Measurements from ENCODE around the gene ZC3H6.

DNA sequence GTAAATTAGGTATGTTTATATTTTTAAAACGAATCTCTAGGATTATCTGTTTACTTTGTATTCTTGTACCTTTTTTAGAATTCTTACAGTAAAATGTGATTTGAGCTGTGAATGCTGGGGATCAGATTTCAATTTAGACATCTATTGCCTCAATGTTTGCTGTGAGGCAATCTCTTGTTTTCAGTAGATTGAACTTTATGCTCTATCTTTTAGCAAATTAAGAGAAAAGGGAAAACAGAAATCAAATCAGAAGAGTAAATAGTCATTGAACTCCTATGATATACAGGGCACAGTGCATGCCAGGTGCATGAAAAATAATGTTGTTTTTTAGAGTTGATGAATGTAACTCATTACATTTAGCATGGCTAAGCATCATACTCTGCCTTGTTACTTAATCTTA is 39.5 kb downstream of the ZC3H6 start:
- TF ChIP-seq, protein P1, sequence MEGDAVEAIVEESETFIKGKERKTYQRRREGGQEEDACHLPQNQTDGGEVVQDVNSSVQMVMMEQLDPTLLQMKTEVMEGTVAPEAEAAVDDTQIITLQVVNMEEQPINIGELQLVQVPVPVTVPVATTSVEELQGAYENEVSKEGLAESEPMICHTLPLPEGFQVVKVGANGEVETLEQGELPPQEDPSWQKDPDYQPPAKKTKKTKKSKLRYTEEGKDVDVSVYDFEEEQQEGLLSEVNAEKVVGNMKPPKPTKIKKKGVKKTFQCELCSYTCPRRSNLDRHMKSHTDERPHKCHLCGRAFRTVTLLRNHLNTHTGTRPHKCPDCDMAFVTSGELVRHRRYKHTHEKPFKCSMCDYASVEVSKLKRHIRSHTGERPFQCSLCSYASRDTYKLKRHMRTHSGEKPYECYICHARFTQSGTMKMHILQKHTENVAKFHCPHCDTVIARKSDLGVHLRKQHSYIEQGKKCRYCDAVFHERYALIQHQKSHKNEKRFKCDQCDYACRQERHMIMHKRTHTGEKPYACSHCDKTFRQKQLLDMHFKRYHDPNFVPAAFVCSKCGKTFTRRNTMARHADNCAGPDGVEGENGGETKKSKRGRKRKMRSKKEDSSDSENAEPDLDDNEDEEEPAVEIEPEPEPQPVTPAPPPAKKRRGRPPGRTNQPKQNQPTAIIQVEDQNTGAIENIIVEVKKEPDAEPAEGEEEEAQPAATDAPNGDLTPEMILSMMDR (conservative IDR thresholded peaks at IDR 0.05), result no peak
- TF ChIP-seq ZFX (IDR thresholded peaks at IDR 0.05), result no peak

Measured in C4-2B (cell line).